Measurements from ENCODE around the gene SHMT2. TPM values are rescaled to one million over a fixed set of nuclear protein-coding genes. Genes with fewer than 3 reads are reported as not detected.

Gene SHMT2
- total RNA-seq, 2 donors from 2014 or later: 76.7 to 134 TPM

- peaks cover 58% of the 10 kb centered on the region for H3K36me3 ChIP-seq (ENCODE audit: control insufficient read depth, insufficient read depth, low read length)
- no peaks in the 10 kb centered on the region for H3K4me1 Mint-ChIP-seq
Observed at GRCh38 chr12:57188090-57188425, 41.5 kb upstream of the SHMT2 start.

GRCh38 chr12:57190037-57190436 is 39.5 kb upstream of the SHMT2 start:
- Mint-ChIP-seq H3K4me3 (no peak overlapping the region), H3K27ac (no peak overlapping the region), H3K36me3 (ENCODE audit: low read depth) (peaks cover 70% of the 10 kb centered on the region), H3K27me3 (ENCODE audit: insufficient read depth) (no peaks in the 10 kb centered on the region), H3K9me3 (no peaks in the 10 kb centered on the region), H3K4me1 (no peaks in the 10 kb centered on the region)
- Histone ChIP-seq H3K9me3 (ENCODE audit: control insufficient read depth, low read length) (no peaks in the 10 kb centered on the region), H3K27ac (ENCODE audit: low read depth, low read length) (no peak overlapping the region), H3K27me3 (ENCODE audit: control insufficient read depth, insufficient read depth, low read length, poor library complexity, severe bottlenecking) (no peaks in the 10 kb centered on the region), H3K4me1 (ENCODE audit: control insufficient read depth, insufficient read depth, low read length) (no peaks in the 10 kb centered on the region), H3K4me3 (ENCODE audit: low read length) (no peak overlapping the region), H3K36me3 (ENCODE audit: control insufficient read depth, insufficient read depth, low read length) (peaks cover 47% of the 10 kb centered on the region), H3K9ac (ENCODE audit: extremely low read depth, low read length, poor library complexity, severe bottlenecking) (no peak overlapping the region)
- 90 to 93% methylated on average over 4 to 6 of the region's 6 CpGs for WGBS, 2 experiments (ENCODE audit: insufficient coverage in 1 of 2, insufficient read length in 1 of 2)
- no peak for DNase-seq
- no peak for TF ChIP-seq CTCF (conservative IDR thresholded peaks at IDR 0.05)

More at GRCh38 chr12:57188090-57188425, 41.5 kb upstream of the SHMT2 start:
- Histone ChIP-seq H3K4me3 (ENCODE audit: low read length) (no peak overlapping the region), H3K27ac (ENCODE audit: low read depth, low read length) (no peak overlapping the region), H3K9me3 (ENCODE audit: control insufficient read depth, low read length) (no peaks in the 10 kb centered on the region), H3K27me3 (ENCODE audit: control insufficient read depth, insufficient read depth, low read length, poor library complexity, severe bottlenecking) (no peaks in the 10 kb centered on the region), H3K4me1 (ENCODE audit: control insufficient read depth, insufficient read depth, low read length) (no peaks in the 10 kb centered on the region), H3K9ac (ENCODE audit: extremely low read depth, low read length, poor library complexity, severe bottlenecking) (no peak overlapping the region)
- no peak for TF ChIP-seq CTCF (conservative IDR thresholded peaks at IDR 0.05)
- no peak overlapping the region for H3K4me3 Mint-ChIP-seq
- DNase-seq: no peak
- no peaks in the 10 kb centered on the region for H3K9me3 Mint-ChIP-seq
- WGBS, 2 experiments (ENCODE audit: insufficient coverage in 1 of 2, insufficient read length in 1 of 2): 93 to 94% methylated on average over 3 to 8 of the region's 8 CpGs
- no peak overlapping the region for H3K27ac Mint-ChIP-seq
- no peaks in the 10 kb centered on the region for H3K27me3 Mint-ChIP-seq (ENCODE audit: insufficient read depth)
- H3K36me3 Mint-ChIP-seq (ENCODE audit: low read depth): peaks cover 71% of the 10 kb centered on the region

- WGBS, 2 experiments (ENCODE audit: insufficient coverage in 1 of 2, insufficient read length in 1 of 2): 98% methylated on average over 13 to 23 of the region's 23 CpGs
- no peak overlapping the region for H3K27ac Mint-ChIP-seq
- no peak for DNase-seq
- H3K27ac ChIP-seq (ENCODE audit: low read depth, low read length): no peak overlapping the region
- no peaks in the 10 kb centered on the region for H3K27me3 Mint-ChIP-seq (ENCODE audit: insufficient read depth)
- no peaks in the 10 kb centered on the region for H3K4me1 Mint-ChIP-seq
- TF ChIP-seq CTCF (conservative IDR thresholded peaks at IDR 0.05): no peak
- H3K36me3 Mint-ChIP-seq (ENCODE audit: low read depth): peaks cover 67% of the 10 kb centered on the region
- H3K36me3 ChIP-seq (ENCODE audit: control insufficient read depth, insufficient read depth, low read length): peaks cover 47% of the 10 kb centered on the region
- no peaks in the 10 kb centered on the region for H3K9me3 ChIP-seq (ENCODE audit: control insufficient read depth, low read length)
- no peak overlapping the region for H3K9ac ChIP-seq (ENCODE audit: extremely low read depth, low read length, poor library complexity, severe bottlenecking)
- no peaks in the 10 kb centered on the region for H3K4me1 ChIP-seq (ENCODE audit: control insufficient read depth, insufficient read depth, low read length)
- no peaks in the 10 kb centered on the region for H3K27me3 ChIP-seq (ENCODE audit: control insufficient read depth, insufficient read depth, low read length, poor library complexity, severe bottlenecking)
- H3K4me3 Mint-ChIP-seq: no peak overlapping the region
- no peaks in the 10 kb centered on the region for H3K9me3 Mint-ChIP-seq
- H3K4me3 ChIP-seq (ENCODE audit: low read length): no peak overlapping the region
Observed at GRCh38 chr12:57190821-57191220, 38.7 kb upstream of the SHMT2 start.

Data from endodermal cell (in vitro differentiated cells).